ENCODE results near the gene CRK. TPM values are rescaled to one million over a fixed set of nuclear protein-coding genes. Genes with fewer than 3 reads are reported as not detected.

CRK gene
- total and polyA plus RNA-seq, 11 donors: 17.0 to 49.0 (median 42.2) TPM

DNA sequence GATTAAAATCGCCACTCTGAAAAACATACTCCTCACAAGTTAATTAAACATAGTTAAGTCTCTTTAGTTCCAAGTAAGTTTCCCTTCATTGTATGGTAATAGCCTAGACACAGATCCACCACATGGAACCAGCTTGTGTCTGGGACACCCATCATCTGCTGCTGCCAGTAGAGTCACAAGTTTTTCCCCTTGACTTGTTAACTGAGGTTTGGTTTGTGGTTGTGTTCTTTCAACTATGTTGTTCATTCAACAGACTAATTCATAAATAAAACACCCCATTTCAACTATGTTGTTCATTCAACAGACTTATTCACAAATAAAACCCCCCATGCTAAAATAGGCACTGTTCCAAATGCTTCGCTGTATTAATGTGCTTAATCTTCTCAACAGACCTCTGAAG lies 80.4 kb downstream of the CRK start:
- DNase-seq: no peak
- Histone ChIP-seq H3K36me3 (peaks cover 0 to 27% (median 10%) of the 10 kb centered on the region in 9 donors), H3K9me3 (no peaks in the 10 kb centered on the region), H3K27ac (peak overlapping the region in 1 of 12 donors; percentile 59), H3K4me3 (no peak overlapping the region), H3K4me1 (peaks cover 3 to 97% (median 86%) of the 10 kb centered on the region in 12 donors), H3K27me3 (no peaks in the 10 kb centered on the region)
- intact Hi-C loops (cut with DNase I): no loop called here
- WGBS, 4 donors: 6 to 12% (median 9%) methylated on average over 2 of the region's 2 CpGs
- ATAC-seq: no peak
- TF ChIP-seq, protein P1, sequence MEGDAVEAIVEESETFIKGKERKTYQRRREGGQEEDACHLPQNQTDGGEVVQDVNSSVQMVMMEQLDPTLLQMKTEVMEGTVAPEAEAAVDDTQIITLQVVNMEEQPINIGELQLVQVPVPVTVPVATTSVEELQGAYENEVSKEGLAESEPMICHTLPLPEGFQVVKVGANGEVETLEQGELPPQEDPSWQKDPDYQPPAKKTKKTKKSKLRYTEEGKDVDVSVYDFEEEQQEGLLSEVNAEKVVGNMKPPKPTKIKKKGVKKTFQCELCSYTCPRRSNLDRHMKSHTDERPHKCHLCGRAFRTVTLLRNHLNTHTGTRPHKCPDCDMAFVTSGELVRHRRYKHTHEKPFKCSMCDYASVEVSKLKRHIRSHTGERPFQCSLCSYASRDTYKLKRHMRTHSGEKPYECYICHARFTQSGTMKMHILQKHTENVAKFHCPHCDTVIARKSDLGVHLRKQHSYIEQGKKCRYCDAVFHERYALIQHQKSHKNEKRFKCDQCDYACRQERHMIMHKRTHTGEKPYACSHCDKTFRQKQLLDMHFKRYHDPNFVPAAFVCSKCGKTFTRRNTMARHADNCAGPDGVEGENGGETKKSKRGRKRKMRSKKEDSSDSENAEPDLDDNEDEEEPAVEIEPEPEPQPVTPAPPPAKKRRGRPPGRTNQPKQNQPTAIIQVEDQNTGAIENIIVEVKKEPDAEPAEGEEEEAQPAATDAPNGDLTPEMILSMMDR (IDR thresholded peaks at IDR 0.05): no peak
- TF ChIP-seq POLR2A (IDR thresholded peaks at IDR 0.05): no peak

DNA sequence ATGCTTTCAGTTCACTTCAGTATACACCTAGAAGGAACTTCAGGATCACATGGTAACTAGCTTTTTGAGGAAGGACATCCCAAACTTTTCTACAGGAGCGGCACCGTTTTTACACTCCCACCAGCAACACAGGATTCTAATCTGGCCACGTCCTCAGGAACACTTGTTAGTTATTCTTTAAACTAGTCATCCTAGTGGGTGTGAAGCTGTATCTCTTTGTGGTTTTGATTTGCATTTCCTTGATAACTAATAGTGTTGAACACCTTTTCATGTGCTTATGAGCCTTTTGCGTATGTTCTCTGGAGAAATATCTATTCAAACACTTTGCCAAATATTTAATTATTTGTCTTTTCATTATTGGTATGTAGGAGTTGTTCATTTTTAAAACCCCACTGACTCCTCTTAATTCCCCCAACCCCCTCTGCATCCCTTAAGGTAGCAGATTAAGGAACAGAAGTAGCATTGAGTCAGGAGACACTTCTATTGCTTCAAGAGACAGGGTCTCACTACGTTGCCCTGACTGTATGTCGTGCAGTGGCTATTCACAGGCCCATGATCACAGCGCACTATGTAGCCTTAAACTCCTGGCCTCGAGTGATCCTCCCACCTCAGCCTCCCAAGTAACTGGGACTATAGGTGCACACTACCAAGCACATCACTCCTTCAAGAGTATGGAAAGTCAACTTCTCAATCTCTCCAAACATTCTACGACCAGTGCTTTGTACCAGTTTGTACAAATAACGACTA lies 81.4 kb downstream of the CRK start:
- intact Hi-C loops (cut with DNase I): loop anchor here in 1 of 10 donors (5.0 kb wide), 1 partner anchor 73 kb away; no protein-coding TSS in a partner anchor
- no peaks in the 10 kb centered on the region for H3K27me3 ChIP-seq
- no peak for ATAC-seq
- peaks cover 0 to 27% (median 10%) of the 10 kb centered on the region in 9 donors for H3K36me3 ChIP-seq
- DNase-seq: no peak
- H3K9me3 ChIP-seq: no peaks in the 10 kb centered on the region
- WGBS, 4 donors: 56 to 63% (median 59%) methylated on average over 10 of the region's 10 CpGs
- H3K4me3 ChIP-seq: no peak overlapping the region
- H3K27ac ChIP-seq: peak overlapping the region in 1 of 12 donors; percentile 59
- TF ChIP-seq, protein P1 (IDR thresholded peaks at IDR 0.05): no peak
- no peak for TF ChIP-seq POLR2A (IDR thresholded peaks at IDR 0.05)
- H3K4me1 ChIP-seq: peaks cover 3 to 94% (median 80%) of the 10 kb centered on the region in 12 donors

DNA sequence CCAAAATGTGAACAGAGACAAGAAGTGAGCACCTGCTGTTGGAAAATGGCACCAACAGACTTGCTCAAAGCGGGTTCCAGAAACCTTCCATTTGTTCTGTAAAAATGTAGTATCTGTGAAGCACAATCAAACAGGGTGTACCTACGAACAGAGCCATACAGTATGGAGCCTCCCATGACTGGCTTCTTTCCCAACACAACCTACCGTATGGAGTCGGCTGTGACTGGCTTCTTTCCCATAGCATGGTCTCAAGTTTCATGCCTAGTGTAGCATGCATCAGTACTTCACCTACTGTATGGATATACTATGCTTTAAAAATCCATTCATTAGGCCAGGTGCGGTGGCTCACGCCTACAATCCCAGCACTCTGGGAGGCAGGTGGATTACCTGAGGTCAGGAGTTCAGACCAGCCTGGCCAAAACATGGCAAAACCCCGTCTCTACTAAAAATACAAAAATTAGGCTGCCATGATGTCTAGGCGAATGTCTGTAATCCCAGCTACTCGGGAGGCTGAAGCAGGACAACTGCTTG lies 82.3 kb downstream of the CRK start:
- H3K4me1 ChIP-seq: peaks cover 3 to 94% (median 79%) of the 10 kb centered on the region in 12 donors
- ATAC-seq (peak in 1 of 4 donors; percentile 25), DNase-seq (no peak)
- H3K4me3 ChIP-seq: no peak overlapping the region
- no peaks in the 10 kb centered on the region for H3K27me3 ChIP-seq
- TF ChIP-seq POLR2A (IDR thresholded peaks at IDR 0.05): no peak
- TF ChIP-seq, protein P1 (IDR thresholded peaks at IDR 0.05): no peak
- H3K9me3 ChIP-seq: no peaks in the 10 kb centered on the region
- WGBS, 4 donors: 56 to 64% (median 58%) methylated on average over 9 of the region's 9 CpGs
- peaks cover 0 to 27% (median 10%) of the 10 kb centered on the region in 9 donors for H3K36me3 ChIP-seq
- peak overlapping the region in 1 of 12 donors; percentile 59 for H3K27ac ChIP-seq
- intact Hi-C loops (cut with DNase I): loop anchor here in 1 of 10 donors (5.0 kb wide), 1 partner anchor 74 kb away; no protein-coding TSS in a partner anchor

DNA sequence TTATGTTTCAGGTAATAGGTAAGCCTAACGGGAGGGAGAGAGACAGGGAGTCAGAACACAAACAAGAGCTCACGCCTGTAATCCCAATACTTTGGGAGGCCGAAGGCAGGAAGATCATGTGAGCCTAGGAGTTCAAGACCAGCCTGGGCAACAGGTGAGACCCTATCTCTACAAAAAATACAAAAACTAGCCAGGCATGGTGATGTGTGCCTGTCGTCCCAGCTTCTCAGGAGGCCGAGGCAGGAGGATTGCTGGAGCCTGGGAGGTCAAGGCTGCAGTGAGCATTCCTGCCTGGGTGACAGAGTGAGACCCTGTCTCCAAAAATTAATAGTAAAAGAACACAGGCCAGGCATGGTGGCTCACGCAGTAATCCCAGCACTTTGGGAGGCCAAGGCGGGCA lies 83.4 kb downstream of the CRK start:
- peaks cover 0 to 23% (median 10%) of the 10 kb centered on the region in 9 donors for H3K36me3 ChIP-seq
- H3K4me3 ChIP-seq: no peak overlapping the region
- DNase-seq (no peak), ATAC-seq (no peak)
- H3K9me3 ChIP-seq: no peaks in the 10 kb centered on the region
- peak overlapping the region in 1 of 12 donors; percentile 41 for H3K27ac ChIP-seq
- peaks cover 3 to 94% (median 77%) of the 10 kb centered on the region in 12 donors for H3K4me1 ChIP-seq
- no peaks in the 10 kb centered on the region for H3K27me3 ChIP-seq
- no peak for TF ChIP-seq POLR2A (IDR thresholded peaks at IDR 0.05)
- TF ChIP-seq, protein P1 (IDR thresholded peaks at IDR 0.05): no peak
- WGBS, 4 donors: 80 to 89% (median 88%) methylated on average over 7 of the region's 7 CpGs
- intact Hi-C loops (cut with DNase I): loop anchor here in 1 of 10 donors (5.0 kb wide), 1 partner anchor 75 kb away; no protein-coding TSS in a partner anchor
